GM21381 (cell line): ENCODE data around the gene WDR88.

ENCODE experiments used
- ATAC-seq: cut with Tn5 transposase; IDR thresholded peaks from one replicate; pipeline ENCODE4 v1.9.1; 2021; ENCODE audit warnings: mild to moderate bottlenecking, moderate library complexity; ENCODE audit not compliant: unreplicated experiment

Gene WDR88

DNA sequence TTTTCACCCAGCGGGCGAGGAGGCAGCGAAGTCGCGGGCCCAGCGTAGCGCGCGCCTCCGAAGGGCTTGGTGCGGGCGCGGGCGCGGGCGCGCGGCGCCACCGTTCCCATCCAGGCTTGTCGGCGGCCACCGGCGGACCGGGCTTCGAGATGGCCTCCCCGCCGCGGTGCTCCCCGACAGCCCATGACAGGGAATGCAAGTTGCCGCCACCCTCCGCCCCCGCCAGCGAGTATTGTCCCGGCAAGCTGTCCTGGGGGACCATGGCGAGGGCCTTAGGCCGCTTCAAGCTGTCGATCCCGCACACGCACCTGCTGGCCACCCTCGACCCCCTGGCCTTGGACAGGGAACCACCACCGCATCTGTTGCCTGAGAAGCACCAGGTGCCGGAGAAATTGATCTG, at the start of gene WDR88:
Gene WDR88, plus strand, starts transcription at position 94 of the 400 bp plus-strand sequence. Its CDS starts 56 bp downstream, at position 150.
- ATAC-seq = no peak

GRCh38 chr19:33085570-33086128, 46.3 kb upstream of the WDR88 start:
- no peak for ATAC-seq

DNA sequence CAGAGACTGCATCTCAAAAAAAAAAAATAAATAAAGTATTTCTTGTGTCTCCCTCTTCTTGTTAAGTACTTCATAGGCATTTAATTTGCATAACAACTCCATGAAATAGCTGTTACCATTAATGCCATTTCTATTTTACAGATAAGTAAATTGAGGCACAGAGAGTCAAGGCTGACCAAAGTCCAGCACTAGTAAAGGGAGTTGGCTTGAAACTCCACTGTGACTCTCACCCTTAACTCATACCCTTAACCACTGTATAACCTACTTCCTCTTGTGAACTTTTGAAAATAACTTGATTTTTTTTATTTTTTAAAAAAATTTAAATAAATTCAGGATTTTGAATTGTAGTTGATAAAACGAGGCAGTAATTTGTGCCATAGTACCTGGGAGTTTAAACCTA, 45.0 kb upstream of the WDR88 start:
- ATAC-seq = no peak

DNA sequence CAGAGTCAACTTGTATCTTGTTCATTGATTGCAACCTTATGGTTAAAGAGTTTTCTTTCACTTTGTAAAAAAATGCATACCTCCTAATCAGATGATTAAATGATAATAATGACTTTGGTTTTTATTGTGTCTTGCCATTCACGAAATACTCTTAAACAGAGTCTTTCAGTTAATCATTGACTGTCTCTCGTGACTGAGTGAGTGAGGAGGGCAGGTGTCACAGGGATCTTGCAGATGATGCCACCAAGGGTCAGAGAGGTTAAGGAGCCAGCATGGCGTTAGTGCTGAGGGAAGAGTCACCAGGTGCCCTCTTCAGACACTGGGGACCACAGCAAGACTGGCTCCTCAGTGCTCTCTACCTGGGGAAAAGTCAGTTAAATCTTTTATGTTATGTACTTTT, 42.9 kb upstream of the WDR88 start:
- no peak for ATAC-seq

DNA sequence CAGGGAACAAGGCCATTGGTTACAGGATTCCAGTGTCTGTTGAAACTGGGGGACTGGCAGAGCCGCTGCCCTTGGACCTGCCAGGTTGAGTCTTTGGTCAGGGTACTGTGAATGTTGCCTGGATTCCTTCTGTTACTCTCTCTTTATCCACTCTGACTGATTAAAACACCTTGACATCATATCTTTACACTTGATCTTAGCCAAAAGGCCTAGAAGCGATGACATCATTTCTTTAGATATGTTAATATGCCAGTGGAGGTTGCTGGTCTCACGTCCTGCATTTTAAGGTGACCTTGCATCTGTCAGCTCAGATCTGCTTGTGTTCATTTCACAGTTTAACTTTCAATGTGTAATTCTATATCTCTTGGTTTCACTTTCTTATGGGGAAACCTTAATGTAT, 41.7 kb upstream of the WDR88 start:
- no peak for ATAC-seq

- no peak for ATAC-seq
Observed at GRCh38 chr19:33093420-33094210, 38.3 kb upstream of the WDR88 start.

DNA sequence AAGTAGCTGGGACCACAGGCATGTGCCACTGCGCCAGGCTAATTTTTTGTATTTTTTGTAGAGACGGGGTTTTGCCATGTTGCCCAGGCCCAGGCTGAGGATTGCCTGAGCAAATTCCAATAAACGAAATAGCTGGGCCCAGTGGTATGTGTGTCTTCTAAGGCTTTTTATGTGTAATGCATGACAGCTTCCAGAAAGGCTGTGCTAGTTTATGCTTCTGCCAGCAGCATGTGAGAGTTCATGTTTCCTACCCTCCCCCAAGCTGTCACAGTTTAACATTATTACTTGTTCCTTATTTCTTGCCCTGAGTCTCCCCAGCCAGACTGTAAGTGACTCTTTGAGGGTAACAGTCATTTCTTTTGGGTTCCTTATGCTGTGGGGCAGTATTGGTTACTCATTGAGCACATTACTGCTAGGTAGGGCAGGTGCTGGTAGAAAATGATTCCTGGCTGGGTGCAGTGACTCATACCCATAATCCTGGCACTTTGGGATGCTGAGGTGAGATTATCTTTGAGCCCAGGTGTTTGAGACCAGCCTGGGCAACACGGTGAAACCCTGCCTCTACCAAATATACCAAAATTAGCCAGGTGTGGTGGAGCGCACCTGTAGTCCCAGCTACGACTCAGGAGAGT, 37.4 kb upstream of the WDR88 start:
- ATAC-seq = no peak

GRCh38 chr19:33096005-33096404, 35.9 kb upstream of the WDR88 start:
- ATAC-seq = no peak

DNA sequence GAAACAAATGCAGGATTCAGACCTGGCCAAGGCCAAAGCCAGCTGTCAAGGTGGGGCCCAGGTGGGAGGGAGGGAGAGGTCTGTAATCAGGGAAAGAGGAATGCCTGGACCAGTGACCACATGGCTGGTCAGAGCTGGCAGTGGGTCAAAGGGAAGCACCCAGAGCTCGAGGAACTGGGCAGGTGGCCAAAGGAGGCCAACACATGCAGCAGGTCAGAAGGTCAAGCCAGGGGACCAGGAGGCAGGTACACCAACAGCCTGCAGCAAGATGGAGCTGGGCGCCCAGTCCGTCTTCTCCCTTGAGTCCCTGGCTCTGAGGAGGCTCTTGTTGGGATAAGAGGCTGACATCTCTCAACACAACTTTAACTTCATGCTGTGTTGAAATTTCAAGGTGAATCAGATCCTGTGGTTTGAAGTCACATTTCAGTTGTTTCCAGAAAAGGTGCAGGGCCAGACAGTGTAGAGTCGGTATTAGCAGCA, 33.8 kb upstream of the WDR88 start:
- ATAC-seq = no peak

GRCh38 chr19:33100894-33101644, 30.8 kb upstream of the WDR88 start:
- no peak for ATAC-seq

- no peak for ATAC-seq
Observed at GRCh38 chr19:33102893-33103292, 29.0 kb upstream of the WDR88 start.

- no peak for ATAC-seq
Observed at GRCh38 chr19:33108161-33108560, 23.8 kb upstream of the WDR88 start.

DNA sequence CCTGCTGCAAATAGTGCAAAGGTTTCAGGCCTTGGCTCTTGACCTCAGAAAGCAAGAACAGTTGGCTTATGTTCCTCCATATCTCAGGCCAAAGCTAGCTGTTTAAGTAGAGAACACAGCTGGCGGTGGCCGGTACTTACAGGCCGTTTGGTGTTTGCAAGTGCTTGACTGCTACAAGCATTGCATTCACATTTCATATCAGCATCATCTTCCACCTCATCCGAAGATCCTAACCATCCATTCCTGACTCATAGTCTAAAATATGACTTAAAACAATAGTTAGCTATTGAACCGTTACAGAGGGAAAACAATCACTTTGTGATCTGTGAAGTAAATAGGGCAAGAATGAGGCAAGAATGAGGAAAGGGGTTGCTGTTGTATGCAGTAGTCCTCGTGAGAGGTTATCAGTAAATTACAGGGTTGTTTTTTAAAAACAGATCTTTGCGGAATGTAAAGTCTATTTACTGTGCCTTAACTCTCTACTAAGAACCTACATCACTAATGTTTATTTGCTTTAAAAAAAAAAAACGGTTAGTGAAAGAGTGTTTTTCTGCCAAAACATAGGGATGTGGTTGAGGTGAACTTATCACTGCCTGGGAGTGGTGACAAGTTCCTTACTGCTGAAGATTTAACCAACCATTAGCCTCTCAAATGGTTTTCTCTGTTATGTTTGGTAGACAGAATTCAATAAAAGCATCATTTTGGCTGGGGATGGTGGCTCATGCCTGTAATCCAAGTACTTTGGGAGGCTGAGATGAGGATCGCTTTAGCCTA, 21.6 kb upstream of the WDR88 start:
- no peak for ATAC-seq

- no peak for ATAC-seq
Observed at GRCh38 chr19:33111587-33111986, 20.3 kb upstream of the WDR88 start.

- ATAC-seq = no peak
Observed at GRCh38 chr19:33114312-33114711, 17.6 kb upstream of the WDR88 start.

- no peak for ATAC-seq
Observed at GRCh38 chr19:33117501-33117900, 14.4 kb upstream of the WDR88 start.

DNA sequence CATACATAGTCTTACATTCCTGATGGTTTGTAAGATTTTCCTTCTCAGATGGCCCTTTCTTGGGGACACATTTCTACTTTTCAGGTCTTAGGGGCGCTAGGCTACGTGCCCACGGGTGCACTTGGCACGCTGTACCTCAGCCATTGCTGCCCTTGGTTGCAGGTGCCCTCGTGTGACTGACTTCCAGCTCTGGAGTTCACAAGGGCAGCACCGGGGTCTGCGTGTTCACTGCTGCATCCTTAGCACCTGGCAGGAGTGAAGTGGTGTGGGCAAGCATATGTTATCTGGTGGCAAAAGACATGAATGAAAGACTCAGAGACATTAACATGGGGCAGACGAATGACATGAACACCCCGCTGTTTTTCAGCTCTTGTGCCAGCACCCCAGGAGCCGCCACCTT, 13.3 kb upstream of the WDR88 start:
- ATAC-seq = no peak

DNA sequence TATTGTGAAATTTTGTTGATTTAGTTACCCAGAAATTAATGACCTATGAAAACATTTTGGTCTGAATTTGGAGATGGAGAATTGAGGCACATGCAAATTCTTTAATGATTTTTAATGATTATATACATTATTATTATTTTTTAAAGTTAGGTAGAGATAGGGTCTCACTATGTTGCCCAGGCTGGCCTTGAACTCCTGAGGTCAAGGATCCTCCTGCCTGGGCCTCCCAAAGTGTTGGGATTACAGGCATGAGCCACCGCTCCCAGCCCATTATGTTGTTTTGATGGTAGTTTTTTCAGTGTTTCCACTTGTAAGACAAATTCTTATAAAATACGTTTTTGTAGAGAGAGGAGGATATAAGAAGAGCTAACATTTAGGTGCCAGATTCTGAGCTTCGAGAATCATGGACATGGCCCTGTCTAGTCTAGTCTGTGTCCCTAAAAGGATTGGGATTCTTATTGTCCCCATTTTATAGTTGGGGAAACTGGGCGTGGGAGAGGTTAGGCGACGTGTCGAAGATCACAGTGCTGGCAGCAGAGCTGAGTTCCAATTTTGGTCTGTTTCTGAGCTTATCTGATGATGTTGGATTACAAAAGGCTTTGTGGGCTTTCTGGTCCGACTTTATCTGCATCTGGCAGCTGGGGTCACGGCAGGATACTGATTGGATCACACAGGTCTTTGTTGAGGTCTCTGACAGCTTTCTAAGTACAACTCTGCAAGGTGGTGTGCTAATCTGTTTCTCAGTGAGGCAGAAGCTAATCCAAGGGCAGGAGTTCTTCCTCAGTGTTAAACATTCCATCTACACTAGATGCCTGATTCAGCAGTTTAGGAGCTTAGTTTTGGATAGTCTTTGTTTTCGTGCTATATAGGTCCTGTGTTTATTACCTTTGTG, 7.5 kb upstream of the WDR88 start:
- no peak for ATAC-seq

DNA sequence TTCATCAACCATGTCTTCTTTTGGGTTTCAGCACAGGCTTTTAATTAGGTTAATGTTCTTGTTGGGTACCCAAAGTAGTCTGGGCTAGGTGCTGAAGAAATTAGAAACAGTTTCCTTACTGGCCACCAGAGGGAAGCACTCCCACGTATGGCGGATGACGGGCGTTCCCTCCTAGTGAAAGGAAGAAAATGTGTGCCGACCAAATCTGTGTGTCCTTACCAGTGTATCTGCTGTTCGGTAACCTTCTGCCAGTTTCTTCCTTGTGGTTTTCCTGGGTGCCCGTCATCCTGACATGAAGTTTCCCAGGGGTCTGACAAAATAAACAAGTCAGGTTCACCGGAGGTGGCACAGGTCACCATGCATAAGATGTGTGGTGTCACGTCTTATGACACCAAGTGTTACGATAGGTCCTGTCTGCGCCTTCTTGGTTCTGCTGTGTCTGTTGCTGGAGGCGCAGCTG, 6.0 kb upstream of the WDR88 start:
- no peak for ATAC-seq
